Measurements from ENCODE around the gene KIRREL3.
"Not testable (repeated sequence)": the region's sequence is repeated elsewhere in the genome, so short reads cannot be mapped to it uniquely, and the experiment has no call there.

Gene KIRREL3

DNA sequence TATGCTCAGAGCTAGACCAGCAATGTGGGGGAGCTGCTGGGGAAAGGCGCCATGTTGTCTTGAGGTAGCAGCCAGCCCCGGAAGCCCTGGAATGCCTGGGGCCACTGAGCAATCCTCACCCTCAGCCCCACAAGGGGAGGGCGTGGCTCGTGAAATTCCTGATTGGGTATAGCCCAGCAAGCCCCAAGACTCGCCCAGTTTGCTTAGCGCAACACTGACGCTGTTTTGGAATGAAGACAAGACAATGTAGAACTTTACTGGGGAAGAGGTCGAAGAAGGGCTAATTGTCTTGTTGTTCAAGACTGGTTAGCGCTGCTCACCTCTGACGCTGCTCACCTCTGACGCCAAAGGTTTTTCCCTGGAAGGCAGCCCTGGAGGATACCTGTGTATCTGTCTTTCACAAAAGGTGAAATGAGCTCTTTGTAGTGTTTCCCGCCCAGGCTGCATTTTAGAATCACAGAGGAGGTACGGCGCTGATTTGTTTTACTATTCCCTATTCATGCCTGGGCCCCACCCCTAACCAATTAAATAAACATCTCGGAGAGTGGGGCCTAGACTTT, 597.5 kb downstream of the KIRREL3 start:
- DNase-seq (ENCODE audit: low spot score) = no peak

DNA sequence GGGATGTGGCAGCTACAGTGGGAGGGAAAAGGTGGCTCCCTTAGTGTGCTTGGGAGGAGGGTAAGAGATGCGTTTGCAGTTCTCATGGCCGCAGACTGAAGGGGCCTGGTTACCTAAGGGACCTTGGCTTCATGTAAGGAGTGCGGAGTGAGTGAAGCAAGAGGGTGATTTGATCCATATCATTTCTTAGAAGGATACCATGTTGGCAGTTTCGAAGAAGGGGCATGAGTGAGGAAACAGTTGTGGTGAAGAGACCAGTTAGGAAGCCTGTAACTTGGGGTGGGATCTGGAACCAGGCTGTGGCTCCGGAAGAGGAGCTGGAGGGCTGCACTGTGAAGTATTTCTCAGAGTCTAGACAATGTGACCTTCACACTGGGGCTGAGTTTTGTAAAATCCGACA, 600.1 kb downstream of the KIRREL3 start:
- no peak for DNase-seq (ENCODE audit: low spot score)

GRCh38 chr11:126400019-126400418, 600.6 kb downstream of the KIRREL3 start:
- no peak for DNase-seq (ENCODE audit: low spot score)

DNA sequence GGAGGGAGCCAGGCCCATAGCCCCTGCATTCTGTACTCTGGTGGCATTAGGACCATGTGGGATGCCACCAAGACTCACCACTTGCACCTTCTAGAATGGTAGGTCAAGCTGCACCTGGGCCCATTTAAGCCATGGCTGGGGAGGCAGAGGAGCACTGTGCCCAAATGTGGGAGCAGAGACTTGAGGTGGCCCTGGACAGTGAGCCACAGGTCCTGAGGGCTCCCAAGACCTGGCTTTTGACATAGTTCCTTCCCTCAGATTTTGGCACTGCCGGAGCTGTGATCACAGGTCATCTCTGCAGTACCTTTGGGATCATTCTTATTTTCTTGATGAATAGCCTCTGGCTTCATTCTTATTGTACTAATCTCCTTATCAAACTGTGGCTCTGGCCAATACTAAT, 601.8 kb downstream of the KIRREL3 start:
- DNase-seq (ENCODE audit: low spot score) = no peak

GRCh38 chr11:126398296-126398695, 602.3 kb downstream of the KIRREL3 start:
- no peak for DNase-seq (ENCODE audit: low spot score)

GRCh38 chr11:126396965-126397364, 603.6 kb downstream of the KIRREL3 start:
- no peak for DNase-seq (ENCODE audit: low spot score)

GRCh38 chr11:126396266-126396665, 604.3 kb downstream of the KIRREL3 start:
- not testable (repeated sequence) for DNase-seq (ENCODE audit: low spot score)

DNA sequence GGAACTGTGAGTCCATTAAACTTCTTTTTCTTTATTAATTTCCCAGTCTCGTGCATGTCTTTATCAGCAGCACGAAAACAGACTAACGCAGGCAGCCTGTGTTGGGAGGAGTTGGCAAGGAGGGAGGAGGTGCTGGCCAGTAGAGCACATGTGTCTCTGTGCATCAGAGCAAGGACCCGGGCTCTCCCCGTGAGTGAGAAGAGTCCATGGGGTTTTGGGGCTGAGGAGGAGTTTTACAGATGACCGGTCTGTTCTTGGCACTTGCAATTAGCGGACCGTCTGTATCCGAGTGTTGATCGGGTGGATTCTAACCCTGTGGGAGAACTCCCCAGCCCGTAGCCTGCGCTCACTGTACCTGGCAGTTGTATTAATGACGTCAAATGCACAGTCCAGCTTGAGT, 604.8 kb downstream of the KIRREL3 start:
- not testable (repeated sequence) for DNase-seq (ENCODE audit: low spot score)

GRCh38 chr11:126394634-126395072, 605.9 kb downstream of the KIRREL3 start:
- not testable (repeated sequence) for DNase-seq (ENCODE audit: low spot score)

DNA sequence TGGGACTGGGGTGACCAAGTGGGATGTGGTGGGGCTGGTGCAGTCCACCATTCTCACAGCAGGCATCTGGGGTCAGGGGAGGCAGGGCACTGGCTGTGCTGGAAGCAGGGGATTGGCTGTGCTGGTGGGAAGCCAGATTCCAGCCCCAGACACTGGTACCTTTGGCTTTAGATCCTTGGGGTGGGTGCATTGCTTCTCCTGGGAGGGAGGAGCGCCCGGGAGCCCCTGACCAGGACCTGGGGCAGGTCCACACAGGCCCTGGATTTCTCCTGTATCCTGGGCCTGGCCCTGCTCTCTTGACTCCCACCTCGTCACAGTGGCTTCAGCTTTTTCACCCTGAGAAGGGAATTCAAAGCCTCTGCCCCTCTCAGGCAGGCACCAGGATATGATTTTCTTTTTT, 606.5 kb downstream of the KIRREL3 start:
- no peak for DNase-seq (ENCODE audit: low spot score)

DNA sequence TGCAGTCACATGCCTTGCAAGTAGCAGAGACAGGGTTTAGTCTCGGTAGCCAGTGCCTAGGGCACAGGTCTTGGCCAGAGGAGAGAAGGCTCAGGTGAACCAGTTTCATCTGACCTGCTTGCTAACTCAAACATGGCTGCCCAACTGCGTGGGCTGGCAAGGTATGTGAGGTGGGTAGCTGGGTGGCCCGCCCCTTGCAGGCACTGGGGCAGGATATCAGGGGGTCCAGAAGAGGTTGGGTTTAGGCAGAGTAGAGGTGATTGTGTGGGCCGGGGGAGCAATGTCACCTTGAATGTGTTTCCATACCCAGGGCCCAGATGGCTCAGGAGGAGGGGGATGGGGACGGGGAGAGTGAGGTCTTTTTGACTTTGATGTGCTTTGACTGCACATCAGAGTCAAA, 607.4 kb downstream of the KIRREL3 start:
- DNase-seq (ENCODE audit: low spot score) = no peak

GRCh38 chr11:126392633-126393013, 607.9 kb downstream of the KIRREL3 start:
- DNase-seq (ENCODE audit: low spot score) = no peak

- DNase-seq (ENCODE audit: low spot score) = no peak
These were observed 608.5 kb downstream of the KIRREL3 start for GRCh38 chr11:126391970-126392632.

DNA sequence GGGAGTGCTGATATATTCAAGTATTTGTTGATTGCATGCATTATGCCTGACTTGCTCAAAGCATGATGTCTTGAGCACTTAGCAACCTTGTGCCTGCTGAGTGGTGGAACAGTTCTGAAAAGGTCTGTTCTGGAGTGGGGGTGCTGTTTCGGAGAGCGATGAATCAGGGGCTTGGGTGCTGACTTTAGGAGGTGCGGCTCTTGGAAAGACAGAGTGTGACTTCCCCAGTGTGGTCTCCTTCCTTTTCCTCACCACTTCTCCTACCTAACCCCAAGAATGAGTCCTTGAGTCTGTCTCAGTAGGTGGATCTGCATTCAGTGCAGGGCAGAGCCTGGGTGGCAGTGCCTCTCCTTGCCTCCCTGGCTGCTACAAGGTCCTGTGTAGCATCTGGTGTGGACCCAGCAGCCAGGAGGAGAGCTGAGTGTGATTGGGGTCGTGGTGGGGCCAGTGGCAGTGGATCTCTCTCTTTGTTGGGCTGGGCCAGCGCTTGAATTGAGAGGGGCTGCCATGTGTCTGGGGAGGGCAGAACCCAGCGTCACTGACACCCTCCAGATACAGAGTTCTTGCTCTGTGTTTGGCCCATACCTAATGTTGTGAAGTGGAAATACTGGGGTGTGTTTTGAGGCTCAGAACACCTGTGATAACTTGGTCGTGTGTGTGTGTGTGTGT, 609.1 kb downstream of the KIRREL3 start:
- no peak for DNase-seq (ENCODE audit: low spot score)

- DNase-seq (ENCODE audit: low spot score) = no peak
These were observed 610.2 kb downstream of the KIRREL3 start for GRCh38 chr11:126390272-126390867.

- DNase-seq (ENCODE audit: low spot score) = no peak
These were observed 612.7 kb downstream of the KIRREL3 start for GRCh38 chr11:126387857-126388256.

DNA sequence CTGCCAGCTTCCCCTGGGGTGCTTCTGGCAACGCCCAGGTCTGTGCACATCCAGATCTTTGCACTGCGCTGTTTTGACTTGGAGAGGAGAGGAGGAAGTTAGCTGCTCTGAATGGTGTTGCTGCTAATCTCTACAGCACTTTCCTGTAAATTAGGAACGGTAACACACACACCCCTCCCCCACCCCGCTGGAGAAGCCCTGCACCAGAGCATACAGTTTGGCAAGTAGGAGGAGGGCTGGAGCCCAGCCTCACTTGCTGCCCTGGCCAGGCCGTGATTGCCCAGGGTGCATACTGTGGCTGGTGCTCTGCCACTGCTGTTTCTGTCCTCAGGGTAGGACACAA, 613.9 kb downstream of the KIRREL3 start:
- not testable (repeated sequence) for DNase-seq (ENCODE audit: low spot score)

DNA sequence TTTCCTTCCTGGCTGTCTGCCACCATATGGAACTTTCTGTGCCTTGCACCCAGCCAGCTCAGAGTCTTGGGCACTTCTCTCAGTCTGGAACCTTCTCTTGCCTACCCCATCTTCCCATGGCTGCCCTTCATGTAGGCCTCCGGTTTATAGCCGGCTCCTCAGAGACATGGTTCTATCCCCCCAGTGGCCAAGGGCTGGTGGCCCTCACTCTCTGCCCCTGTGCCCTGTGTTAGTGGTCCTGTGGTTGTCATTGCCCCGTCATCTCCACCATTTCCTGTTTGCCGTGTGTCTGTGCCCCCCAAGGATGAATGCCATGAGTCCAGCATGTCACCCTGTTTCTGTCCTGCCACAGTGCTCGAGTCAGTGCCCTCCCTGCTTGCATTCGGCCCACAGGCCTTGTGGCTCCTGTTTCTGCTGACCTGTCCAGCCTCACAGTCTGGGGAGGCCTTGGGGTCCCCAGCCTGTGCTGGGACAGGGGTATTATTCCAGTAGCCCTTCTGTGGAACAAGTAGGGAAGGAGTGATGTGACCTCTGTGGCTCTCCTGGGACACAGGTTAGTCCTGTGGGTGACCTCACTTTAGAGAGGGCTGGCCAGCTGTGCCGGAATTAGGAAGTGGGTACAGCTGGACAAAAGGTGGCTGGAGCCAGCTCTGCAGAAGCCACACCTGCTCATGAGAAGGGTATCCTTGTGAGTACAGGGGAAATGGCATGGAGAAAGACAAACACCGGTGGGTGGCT, 614.4 kb downstream of the KIRREL3 start:
- no peak for DNase-seq (ENCODE audit: low spot score)

- DNase-seq (ENCODE audit: low spot score) = no peak
These were observed 616.0 kb downstream of the KIRREL3 start for GRCh38 chr11:126384449-126385070.

- DNase-seq (ENCODE audit: low spot score) = no peak
These were observed 616.9 kb downstream of the KIRREL3 start for GRCh38 chr11:126383339-126384335.

DNA sequence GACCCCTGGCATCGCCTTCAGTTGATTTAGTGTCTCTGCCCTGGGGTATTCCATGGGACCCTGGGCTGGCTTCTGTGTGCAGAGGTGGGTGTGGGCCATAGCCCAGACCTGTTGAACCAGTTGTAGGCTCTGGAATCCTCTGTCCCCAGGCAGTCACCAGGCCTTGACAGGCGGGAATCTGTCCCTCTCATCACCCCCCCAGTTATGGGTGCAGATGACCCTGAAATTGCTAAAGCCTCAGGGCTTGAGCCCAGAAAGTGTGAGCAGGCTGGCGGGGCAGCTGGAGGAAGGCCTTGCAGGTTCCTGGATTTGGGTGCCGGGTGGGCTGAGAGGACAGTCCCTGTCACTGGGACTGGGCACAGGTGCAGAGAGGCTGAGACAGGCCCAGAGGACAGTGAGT, 617.9 kb downstream of the KIRREL3 start:
- DNase-seq (ENCODE audit: low spot score) = not testable (repeated sequence)
